ENCODE data around the gene CHRNE. TPM values are rescaled to one million over a fixed set of nuclear protein-coding genes. Genes with fewer than 3 reads are reported as not detected.
A peak's percentile ranks its signal among the peaks of the same experiment; 100 is the strongest.

The CHRNE gene
- total and polyA plus RNA-seq, 2 of the 13 experiments (the other 11 are each of a cell fraction or from before 2014, with no cell fraction given): 0.53 to 0.59 TPM

DNA sequence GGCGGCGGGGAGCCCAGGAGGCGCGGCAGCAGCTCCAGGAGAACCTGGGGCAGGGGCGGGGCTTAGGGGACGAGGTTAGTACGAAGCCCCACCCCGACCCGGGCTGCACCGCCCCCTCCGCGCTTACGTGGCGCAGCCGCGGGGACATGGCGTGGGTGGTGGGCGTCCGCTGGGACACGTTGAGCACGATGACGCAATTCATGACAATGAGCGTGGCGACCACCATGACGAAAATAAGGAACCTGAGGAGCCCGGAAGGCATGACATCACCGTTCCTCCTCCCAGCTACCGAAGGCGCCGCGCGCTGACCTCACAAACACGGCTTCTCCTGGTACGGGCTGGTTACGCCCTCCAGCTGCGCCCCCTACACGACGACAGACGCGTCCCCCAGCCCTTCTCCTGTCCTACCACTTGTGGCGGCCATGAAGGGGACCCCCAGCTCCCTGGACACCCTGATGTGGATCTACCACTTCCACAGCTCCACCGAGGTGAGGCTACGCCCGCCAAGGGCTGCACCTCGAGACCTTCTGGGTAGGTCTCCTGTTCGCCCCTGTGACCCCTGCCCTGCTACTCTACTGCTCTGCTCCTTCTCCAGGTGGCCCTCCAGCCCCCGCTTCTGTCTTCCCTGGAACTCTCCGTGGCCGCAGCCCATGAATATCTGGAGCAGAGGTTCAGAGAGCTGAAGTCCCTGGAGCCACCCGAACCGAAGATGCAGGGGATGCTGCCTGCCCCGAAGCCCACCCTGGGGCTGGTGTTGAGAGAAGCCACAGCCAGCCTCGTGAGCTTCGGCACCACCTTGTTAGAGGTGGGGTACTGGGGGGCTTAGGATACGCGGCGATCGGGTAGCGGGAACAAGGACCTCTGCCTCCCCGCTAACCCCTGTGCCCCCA lies 3.3 kb downstream of the CHRNE start, which contains the start of gene C17orf107 (continued):
- TF ChIP-seq PHB2 (IDR thresholded peaks at IDR 0.05; ENCODE audit: partially characterized antibody): no peak
- TF ChIP-seq ZNF264 (CRISPR knock-in tag; IDR thresholded peaks at IDR 0.05): no peak
- TF ChIP-seq SMARCE1 (IDR thresholded peaks at IDR 0.05; ENCODE audit: borderline replicate concordance): no peak
- TF ChIP-seq, protein P1, sequence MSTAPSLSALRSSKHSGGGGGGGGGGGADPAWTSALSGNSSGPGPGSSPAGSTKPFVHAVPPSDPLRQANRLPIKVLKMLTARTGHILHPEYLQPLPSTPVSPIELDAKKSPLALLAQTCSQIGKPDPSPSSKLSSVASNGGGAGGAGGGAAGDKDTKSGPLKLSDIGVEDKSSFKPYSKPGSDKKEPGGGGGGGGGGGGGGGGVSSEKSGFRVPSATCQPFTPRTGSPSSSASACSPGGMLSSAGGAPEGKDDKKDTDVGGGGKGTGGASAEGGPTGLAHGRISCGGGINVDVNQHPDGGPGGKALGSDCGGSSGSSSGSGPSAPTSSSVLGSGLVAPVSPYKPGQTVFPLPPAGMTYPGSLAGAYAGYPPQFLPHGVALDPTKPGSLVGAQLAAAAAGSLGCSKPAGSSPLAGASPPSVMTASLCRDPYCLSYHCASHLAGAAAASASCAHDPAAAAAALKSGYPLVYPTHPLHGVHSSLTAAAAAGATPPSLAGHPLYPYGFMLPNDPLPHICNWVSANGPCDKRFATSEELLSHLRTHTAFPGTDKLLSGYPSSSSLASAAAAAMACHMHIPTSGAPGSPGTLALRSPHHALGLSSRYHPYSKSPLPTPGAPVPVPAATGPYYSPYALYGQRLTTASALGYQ (CRISPR knock-in tag; IDR thresholded peaks at IDR 0.05): no peak
- no peak for TF ChIP-seq ZNF772 (CRISPR knock-in tag; IDR thresholded peaks at IDR 0.05)
- TF ChIP-seq SP5 (CRISPR knock-in tag; IDR thresholded peaks at IDR 0.05; ENCODE audit: borderline replicate concordance, low read depth): no peak
- TF ChIP-seq ZNF235 (CRISPR knock-in tag; IDR thresholded peaks at IDR 0.05; ENCODE audit: borderline replicate concordance): no peak
- no peak for TF ChIP-seq HNRNPLL (IDR thresholded peaks at IDR 0.05; ENCODE audit: low read depth, low read length, poor library complexity, severe bottlenecking)
- no peak for TF ChIP-seq ZNF263 (CRISPR knock-in tag; IDR thresholded peaks at IDR 0.05)
- TF ChIP-seq, protein P2, sequence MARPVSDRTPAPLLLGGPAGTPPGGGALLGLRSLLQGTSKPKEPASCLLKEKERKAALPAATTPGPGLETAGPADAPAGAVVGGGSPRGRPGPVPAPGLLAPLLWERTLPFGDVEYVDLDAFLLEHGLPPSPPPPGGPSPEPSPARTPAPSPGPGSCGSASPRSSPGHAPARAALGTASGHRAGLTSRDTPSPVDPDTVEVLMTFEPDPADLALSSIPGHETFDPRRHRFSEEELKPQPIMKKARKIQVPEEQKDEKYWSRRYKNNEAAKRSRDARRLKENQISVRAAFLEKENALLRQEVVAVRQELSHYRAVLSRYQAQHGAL (CRISPR knock-in tag; IDR thresholded peaks at IDR 0.05; ENCODE audit: not compliant biosample characterization): no peak
- no peak for TF ChIP-seq PHF8 (CRISPR knock-in tag; IDR thresholded peaks at IDR 0.05)
- TF ChIP-seq ZNF781 (CRISPR knock-in tag; IDR thresholded peaks at IDR 0.05; ENCODE audit: borderline replicate concordance, not compliant biosample characterization): no peak
- TF ChIP-seq ZNF207 (IDR thresholded peaks at IDR 0.05; ENCODE audit: borderline replicate concordance): no peak
- no peak for TF ChIP-seq RBM39 (IDR thresholded peaks at IDR 0.05; ENCODE audit: low read depth, low read length, poor library complexity, severe bottlenecking)
- no peak for TF ChIP-seq HOXD1 (CRISPR knock-in tag; IDR thresholded peaks at IDR 0.05)
- no peak for TF ChIP-seq ZNF562 (CRISPR knock-in tag; IDR thresholded peaks at IDR 0.05; ENCODE audit: borderline replicate concordance)
- no peak for TF ChIP-seq ZFY (CRISPR knock-in tag; IDR thresholded peaks at IDR 0.05)
- TF ChIP-seq ZSCAN22 (CRISPR knock-in tag; IDR thresholded peaks at IDR 0.05): no peak
- no peak for TF ChIP-seq ZNF251 (CRISPR knock-in tag; IDR thresholded peaks at IDR 0.05)
- TF ChIP-seq CEBPB (IDR thresholded peaks at IDR 0.05; ENCODE audit: borderline replicate concordance, low read depth, low read length): peak; percentile 54; the same call in 1 of the 2 replicates
- TF ChIP-seq NPAS2 (CRISPR knock-in tag; IDR thresholded peaks at IDR 0.05; ENCODE audit: borderline replicate concordance): no peak
- no peak for TF ChIP-seq ZNF614 (CRISPR knock-in tag; IDR thresholded peaks at IDR 0.05; ENCODE audit: borderline replicate concordance)
- TF ChIP-seq CREB1 (IDR thresholded peaks at IDR 0.05): peak; percentile 29; the same call in 1 of the 2 replicates
- no peak for TF ChIP-seq CREB1 (CRISPR knock-in tag; IDR thresholded peaks at IDR 0.05)
- TF ChIP-seq ZBTB1 (CRISPR knock-in tag; IDR thresholded peaks at IDR 0.05; ENCODE audit: borderline replicate concordance): no peak
- TF ChIP-seq SRSF9 (IDR thresholded peaks at IDR 0.05; ENCODE audit: borderline replicate concordance, insufficient read depth, low read depth, low read length, poor library complexity, severe bottlenecking): no peak
- TF ChIP-seq ZMYM4 (CRISPR knock-in tag; IDR thresholded peaks at IDR 0.05): no peak
